ENCODE data around the gene LDAH.
"Not testable (repeated sequence)": the region's sequence is repeated elsewhere in the genome, so short reads cannot be mapped to it uniquely, and the experiment has no call there.

Gene LDAH

GRCh38 chr2:20822535-20823490 is at the start of gene LDAH:
LDAH (minus strand) TSS chr2:20823101; CDS start chr2:20801463, 21,638 bp downstream.
- peak; percentile 75 for DNase-seq

- DNase-seq = peak; percentile 16
These were observed 45.5 kb upstream of the LDAH start for GRCh38 chr2:20868377-20868776.

GRCh38 chr2:20862850-20863249 is 39.9 kb upstream of the LDAH start:
- DNase-seq = no peak

- DNase-seq = no peak
These were observed 32.6 kb upstream of the LDAH start for GRCh38 chr2:20855456-20855855.

DNA sequence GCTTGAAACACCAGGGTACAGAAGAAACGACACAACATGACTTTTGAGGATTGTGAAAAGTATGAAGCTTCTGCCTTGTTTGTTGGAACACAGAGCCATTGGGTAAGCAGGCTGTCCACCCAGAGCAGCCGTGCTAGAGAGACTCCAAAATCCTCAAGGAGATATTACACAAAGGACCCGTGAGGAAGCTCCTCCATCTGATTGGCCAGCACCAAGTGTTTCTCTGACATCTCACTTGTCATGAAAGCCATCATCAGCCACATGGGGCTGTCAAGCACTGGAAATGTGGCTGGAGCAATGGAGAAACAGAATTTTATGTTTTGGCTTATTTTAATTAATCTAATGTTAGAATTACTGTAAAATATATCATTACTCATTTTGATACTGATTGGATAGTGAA is 29.8 kb upstream of the LDAH start:
- DNase-seq = no peak

DNA sequence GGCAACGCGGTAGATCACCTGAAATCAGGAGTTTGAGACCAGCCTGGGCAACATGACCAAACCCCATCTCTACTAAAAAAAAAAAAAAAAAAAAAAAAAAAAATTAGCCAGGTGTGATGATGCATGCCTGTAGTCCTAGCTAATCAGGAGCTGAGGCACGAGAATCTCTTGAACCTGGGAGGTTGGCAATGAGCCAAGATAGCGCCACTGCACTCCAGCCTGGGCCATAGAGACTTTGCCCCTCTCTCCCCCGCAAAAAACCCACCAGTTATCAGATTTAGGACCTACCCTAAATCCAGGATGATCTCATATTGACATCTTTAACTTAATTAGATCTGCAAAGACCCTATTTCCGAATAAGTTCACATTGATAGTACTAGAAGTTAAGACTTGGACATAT is 29.2 kb upstream of the LDAH start:
- DNase-seq = no peak

DNA sequence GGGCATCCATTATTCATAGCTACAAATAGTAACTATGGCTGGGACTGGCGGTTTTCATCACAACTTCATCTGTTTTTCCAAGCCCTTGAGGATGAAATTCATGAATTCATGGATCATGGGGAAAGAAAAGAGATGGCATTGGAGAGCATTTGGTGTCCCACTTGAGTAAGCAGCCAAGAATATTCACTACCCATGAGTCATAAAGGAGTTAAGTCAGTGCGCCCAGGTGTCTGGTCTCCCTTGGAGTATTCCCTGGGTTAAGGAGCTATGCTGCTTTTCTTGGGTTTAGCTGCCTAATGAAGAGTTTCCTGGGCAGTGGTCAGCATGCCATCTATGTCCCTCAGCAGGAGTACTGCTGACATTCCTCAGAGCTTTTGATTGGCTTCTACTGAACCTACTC is 21.3 kb upstream of the LDAH start:
- DNase-seq = no peak

DNA sequence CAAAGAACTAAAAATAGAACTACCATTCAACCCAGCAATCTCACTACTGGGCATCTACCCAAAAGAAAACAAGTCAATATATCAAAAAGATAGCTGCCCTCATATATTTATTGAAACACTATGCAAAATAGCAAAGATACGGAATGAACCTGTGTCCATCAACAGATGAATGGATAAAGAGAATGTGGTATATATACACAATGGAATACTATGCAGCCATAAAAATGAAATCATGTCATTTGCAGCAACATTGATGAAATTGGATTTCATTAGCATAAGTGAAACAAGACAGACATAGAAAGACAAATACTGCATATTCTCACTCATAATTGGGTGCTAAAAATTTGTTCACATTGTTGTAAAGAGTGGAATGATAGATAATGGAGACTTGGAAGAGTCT is 16.2 kb upstream of the LDAH start:
- DNase-seq = no peak

GRCh38 chr2:20838016-20838415 is 15.1 kb upstream of the LDAH start:
- no peak for DNase-seq

DNA sequence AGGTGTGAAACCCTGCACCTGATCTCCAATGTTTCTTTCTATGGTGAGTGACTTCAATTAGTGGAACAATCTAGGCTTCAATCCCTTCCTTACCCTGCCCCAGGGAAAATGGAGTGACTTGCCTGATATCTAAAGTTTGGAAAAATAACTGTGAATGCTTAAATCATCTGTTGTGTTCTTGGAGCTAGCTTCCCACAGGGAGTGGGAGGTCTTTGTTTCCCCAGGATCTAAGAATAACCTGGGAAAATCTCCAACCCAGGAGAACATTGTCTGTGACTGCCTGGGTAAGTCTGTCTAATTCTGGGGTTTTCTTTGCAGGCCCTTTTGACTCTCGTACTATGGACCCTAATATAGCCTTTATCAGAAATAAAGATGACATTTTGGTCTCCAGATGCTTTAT is 13.6 kb upstream of the LDAH start:
- no peak for DNase-seq

GRCh38 chr2:20834331-20834730 is 11.4 kb upstream of the LDAH start:
- DNase-seq = no peak

DNA sequence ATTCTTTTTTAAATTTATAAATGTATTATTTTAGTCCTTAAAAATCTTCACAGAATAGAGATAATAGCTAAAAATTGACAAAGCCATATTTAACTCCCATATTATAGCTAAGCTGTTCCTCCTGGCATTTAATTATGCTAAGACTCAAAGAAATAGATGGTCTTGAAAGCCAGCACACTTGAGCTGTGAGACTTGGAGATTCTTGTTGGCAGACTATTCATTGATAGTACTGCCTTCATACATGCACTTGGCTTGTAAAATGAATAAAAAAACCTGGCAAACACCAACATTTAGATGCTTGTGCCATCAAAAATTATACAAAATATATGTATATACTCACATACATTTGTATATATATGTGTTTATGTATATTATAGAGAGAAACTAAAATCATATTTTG is 9.7 kb upstream of the LDAH start:
- no peak for DNase-seq

DNA sequence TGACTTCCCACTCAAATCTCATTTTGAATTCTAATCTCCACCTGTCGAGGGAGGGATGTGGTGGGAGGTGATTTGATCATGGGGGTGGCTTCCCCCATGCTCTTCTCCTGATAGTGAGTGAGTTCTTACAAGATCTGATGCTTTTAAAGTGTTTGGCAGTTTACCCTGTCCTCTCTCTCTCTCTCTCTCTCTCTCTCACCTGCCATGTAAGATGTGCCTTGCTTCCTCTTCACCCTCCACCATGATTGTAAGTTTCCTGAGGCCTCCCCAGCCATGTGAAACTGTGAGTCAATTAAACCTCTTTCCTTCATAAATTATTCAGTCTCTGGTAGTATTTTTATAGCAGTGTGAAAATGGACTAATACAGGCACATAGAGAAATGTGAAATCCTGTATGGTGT is 7.0 kb upstream of the LDAH start:
- DNase-seq = no peak

GRCh38 chr2:20823917-20824316 is 1.0 kb upstream of the LDAH start:
- no peak for DNase-seq

DNA sequence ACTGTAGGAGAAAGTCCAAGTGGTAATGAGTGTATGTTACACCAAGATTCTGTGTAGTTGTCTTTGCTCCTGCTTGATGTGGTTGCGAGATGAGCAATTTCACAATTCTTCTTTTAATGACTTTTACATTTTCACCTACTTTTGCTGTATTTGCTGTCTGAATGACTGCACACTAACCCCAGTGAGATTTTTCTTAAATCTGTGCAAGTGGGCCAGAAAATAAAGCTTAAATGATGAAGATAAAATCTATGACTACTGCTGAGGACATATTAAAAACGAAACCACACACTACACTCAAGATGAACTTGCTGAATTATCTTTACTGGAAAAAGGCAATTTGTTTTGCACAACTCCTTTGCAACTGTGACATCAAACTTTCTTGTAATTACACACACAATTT is 4.1 kb downstream of the LDAH start:
- no peak for DNase-seq

GRCh38 chr2:20815216-20815615 is 7.7 kb downstream of the LDAH start:
- DNase-seq = no peak

DNA sequence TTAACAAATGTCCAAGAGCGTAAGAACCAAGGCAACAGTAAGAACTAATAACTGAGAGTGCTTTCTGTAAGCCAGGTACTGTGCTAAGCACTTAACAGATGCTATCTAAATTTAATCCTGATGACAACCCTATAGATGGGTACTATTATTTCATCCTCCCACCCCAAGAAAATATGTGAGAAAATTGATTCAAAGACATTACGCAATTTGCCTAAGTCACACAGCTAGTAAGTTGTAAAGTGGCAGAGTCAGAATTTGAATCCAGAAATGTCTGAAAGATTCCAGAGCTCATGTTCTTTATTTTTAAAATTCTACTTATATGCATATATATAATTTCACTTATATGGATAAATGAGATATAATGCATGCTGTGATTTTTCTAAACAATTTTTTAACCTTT is 10.1 kb downstream of the LDAH start:
- DNase-seq = no peak

GRCh38 chr2:20806286-20806685 is 16.6 kb downstream of the LDAH start:
- DNase-seq = no peak

DNA sequence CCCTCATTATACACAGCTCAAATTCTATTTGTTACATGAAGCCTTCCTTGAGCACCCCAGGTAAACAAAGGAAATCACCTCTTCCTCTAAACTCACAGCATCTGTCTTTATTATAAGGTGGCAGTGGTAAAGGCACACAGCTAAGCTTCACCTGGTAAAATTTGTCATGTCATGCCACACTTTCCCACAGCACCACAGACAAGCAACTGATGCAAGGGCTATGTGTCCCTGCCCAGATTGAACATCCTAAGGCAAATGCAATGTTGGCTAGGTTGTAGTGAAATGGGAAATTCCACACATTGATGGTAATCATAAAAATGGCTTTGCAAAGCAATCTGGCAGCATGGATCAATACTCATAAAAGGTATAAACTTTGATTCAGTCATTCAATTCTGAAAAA is 18.9 kb downstream of the LDAH start:
- no peak for DNase-seq

- no peak for DNase-seq
These were observed 19.6 kb downstream of the LDAH start for GRCh38 chr2:20803226-20803682.

DNA sequence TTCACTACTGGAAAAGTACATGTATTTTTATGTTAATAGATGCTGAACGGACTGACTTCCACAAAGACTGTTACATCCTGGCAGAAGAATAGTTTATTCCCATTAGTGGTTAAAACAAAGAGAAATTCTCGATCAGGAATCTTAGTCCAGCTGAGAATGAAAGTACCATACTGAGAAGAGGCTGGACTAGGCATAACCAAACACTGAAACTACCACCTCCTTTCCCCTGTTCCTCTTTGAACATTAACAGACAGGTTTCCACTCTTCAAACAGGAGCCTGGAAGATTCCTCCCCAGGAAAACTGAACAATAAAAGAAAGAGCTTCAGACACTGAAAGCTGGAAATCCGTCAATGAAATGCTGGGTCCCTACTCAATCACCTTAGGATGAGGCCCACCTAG is 25.8 kb downstream of the LDAH start:
- DNase-seq = no peak

- DNase-seq = no peak
These were observed 26.5 kb downstream of the LDAH start for GRCh38 chr2:20796374-20796791.

GRCh38 chr2:20793944-20794343 is 29.0 kb downstream of the LDAH start:
- DNase-seq = not testable (repeated sequence)

GRCh38 chr2:20781656-20782265 is 41.1 kb downstream of the LDAH start:
- DNase-seq = no peak
